Measurements from ENCODE around the gene DACH2. TPM values are rescaled to one million over a fixed set of nuclear protein-coding genes. Genes with fewer than 3 reads are reported as not detected.

Gene DACH2
- total and polyA plus RNA-seq, 8 donors, result 0.06 to 2.7 (median 0.25) TPM

- ATAC-seq, result no peak
- H3K9me3 ChIP-seq, result no peaks in the 10 kb centered on the region
- WGBS, 2 donors, result 1 to 3% methylated on average over 3 of the region's 3 CpGs
- intact Hi-C loops (cut with DNase I), result no loop called here
- no peak for DNase-seq
- no peak overlapping the region for H3K4me3 ChIP-seq
- H3K27ac ChIP-seq, result no peak overlapping the region
- FAIRE-seq, result peak; percentile 98
- H3K4me1 ChIP-seq, result no peaks in the 10 kb centered on the region
- peak; percentile 22 to 53 (median 40) for TF ChIP-seq CTCF (IDR thresholded peaks at IDR 0.05)
- H3K27me3 ChIP-seq, result peaks cover 0 to 19% (median 0%) of the 10 kb centered on the region in 4 donors
- no peaks in the 10 kb centered on the region for H3K36me3 ChIP-seq
Observed at GRCh38 chrX:86133761-86134160, 14.5 kb upstream of the DACH2 start.

DNA sequence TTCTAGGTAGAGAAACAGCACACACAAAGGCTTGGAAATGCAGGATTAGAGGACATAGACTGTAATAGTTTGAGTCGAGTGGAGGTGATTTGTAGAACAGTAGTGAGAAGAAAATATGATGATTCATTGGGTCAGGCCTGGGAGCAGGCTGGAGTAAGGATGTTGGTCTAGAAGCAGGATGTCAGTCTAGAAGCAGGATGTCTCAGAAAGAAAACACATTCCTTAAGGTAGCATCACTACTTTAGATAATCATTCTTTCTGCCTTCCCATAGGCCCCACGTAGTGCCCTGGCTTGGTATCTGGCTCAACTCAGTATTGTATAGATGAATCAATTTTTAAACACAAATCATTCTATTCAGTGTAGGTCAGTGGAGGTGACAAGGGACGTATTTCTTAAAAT, 11.2 kb upstream of the DACH2 start:
- H3K4me3 ChIP-seq, result no peak overlapping the region
- H3K4me1 ChIP-seq, result no peaks in the 10 kb centered on the region
- 62 to 69% methylated on average over 3 of the region's 3 CpGs for WGBS, 2 donors
- DNase-seq (no peak), ATAC-seq (no peak), FAIRE-seq (no peak)
- intact Hi-C loops (cut with DNase I), result no loop called here
- H3K27ac ChIP-seq, result no peak overlapping the region
- H3K27me3 ChIP-seq, result peaks cover 0 to 19% (median 0%) of the 10 kb centered on the region in 4 donors
- H3K36me3 ChIP-seq, result no peaks in the 10 kb centered on the region
- H3K9me3 ChIP-seq, result no peaks in the 10 kb centered on the region
- no peak for TF ChIP-seq CTCF (IDR thresholded peaks at IDR 0.05)

DNA sequence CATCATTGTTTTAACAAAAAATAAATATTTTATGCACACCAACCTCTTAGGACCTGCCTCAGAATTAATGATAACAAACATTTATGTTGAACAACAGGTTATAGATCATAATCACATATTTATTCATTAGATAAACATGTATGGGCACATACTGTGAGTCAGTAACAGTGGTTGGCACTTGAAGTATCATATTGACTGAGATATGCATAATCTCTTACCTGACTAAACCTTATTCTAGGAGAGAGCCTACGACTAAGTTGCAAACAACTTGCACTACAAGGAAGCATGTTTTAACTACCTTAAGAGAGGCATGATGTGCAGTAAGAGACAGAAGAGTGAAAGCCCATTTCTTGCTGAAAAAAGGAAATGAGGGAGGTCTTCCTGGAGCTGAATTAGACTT, 6.5 kb upstream of the DACH2 start:
- DNase-seq (no peak), FAIRE-seq (no peak), ATAC-seq (no peak)
- H3K27ac ChIP-seq, result no peak overlapping the region
- no peaks in the 10 kb centered on the region for H3K36me3 ChIP-seq
- intact Hi-C loops (cut with DNase I), result no loop called here
- H3K4me1 ChIP-seq, result no peaks in the 10 kb centered on the region
- H3K9me3 ChIP-seq, result no peaks in the 10 kb centered on the region
- 30 to 43% methylated on average over 1 of the region's 1 CpG for WGBS, 2 donors
- no peak overlapping the region for H3K4me3 ChIP-seq
- TF ChIP-seq CTCF (IDR thresholded peaks at IDR 0.05), result no peak
- peaks cover 0 to 6% (median 0%) of the 10 kb centered on the region in 4 donors for H3K27me3 ChIP-seq

GRCh38 chrX:86146102-86146501, 2.1 kb upstream of the DACH2 start:
- no peaks in the 10 kb centered on the region for H3K9me3 ChIP-seq
- 62 to 81% methylated on average over 4 of the region's 4 CpGs for WGBS, 2 donors
- intact Hi-C loops (cut with DNase I), result no loop called here
- H3K36me3 ChIP-seq, result no peaks in the 10 kb centered on the region
- DNase-seq (no peak), ATAC-seq (no peak), FAIRE-seq (no peak)
- TF ChIP-seq CTCF (IDR thresholded peaks at IDR 0.05), result no peak
- H3K4me3 ChIP-seq, result no peak overlapping the region
- H3K4me1 ChIP-seq, result no peaks in the 10 kb centered on the region
- no peak overlapping the region for H3K27ac ChIP-seq
- H3K27me3 ChIP-seq, result peaks cover 0 to 23% (median 1%) of the 10 kb centered on the region in 4 donors

- 1 to 32% methylated on average over 23 of the region's 23 CpGs for WGBS, 2 donors
- FAIRE-seq, result no peak
- peak in 3 of 4 donors; percentile 16 to 19 (median 18) for ATAC-seq
- no peak for TF ChIP-seq CTCF (IDR thresholded peaks at IDR 0.05)
- Histone ChIP-seq H3K4me3 (peak overlapping the region in 3 of 4 donors; percentile 12 to 44 (median 34)), H3K9me3 (no peaks in the 10 kb centered on the region), H3K27me3 (peaks cover 0 to 34% (median 1%) of the 10 kb centered on the region in 4 donors), H3K4me1 (no peaks in the 10 kb centered on the region), H3K27ac (no peak overlapping the region), H3K36me3 (no peaks in the 10 kb centered on the region)
- DNase-seq, result no peak
- intact Hi-C loops (cut with DNase I), result no loop called here
Observed at GRCh38 chrX:86148594-86148993, 343 bp downstream of the DACH2 start.

Measured in pancreas (tissue), 10 donors.